K562 (cell line): Measurements from ENCODE around the gene ABCG1.

Experiments
- ATF1 ChIP-seq, 2 experiments: fragments of 450-650 bp in 1 of 2; IDR thresholded peaks; 2 replicates each; pipeline ENCODE4 v1.6.1; 2016; ENCODE audit warnings: missing compliant biosample characterization in 1 of 2, missing genetic modification characterization in 1 of 2
- CTCF ChIP-seq, 3 experiments: IDR thresholded peaks in 2 of 3; conservative IDR thresholded peaks in 1 of 3; 2 replicates each; pipeline ENCODE4 v1.5.1; 2011 to 2012; ENCODE audit warnings: low read length in 3 of 3, mild to moderate bottlenecking in 3 of 3, control low read depth in 2 of 3, improper control_type of control experiment in 1 of 3, inconsistent platforms in 1 of 3, low read depth in 1 of 3, mixed read lengths in 1 of 3, moderate library complexity in 1 of 3; ENCODE audit not compliant: insufficient read depth in 2 of 3
- JUN ChIP-seq, 2 experiments: sonication (generic) in 1 of 2; formaldehyde crosslinking in 1 of 2; IDR thresholded peaks; 2 replicates each; pipeline versions ENCODE4 v1.6.1 to v1.8.0; 2012 to 2022; ENCODE audit warnings: borderline replicate concordance in 2 of 2, mild to moderate bottlenecking in 2 of 2, improper control_type of control experiment in 1 of 2, low read depth in 1 of 2, low read length in 1 of 2, missing genetic modification reagents in 1 of 2
- POLR2AphosphoS2 ChIP-seq: IDR thresholded peaks from 2 replicates; pipeline ENCODE4 v1.6.1; 2012; ENCODE audit warnings: low read length, improper control_type of control experiment
- RBBP5 ChIP-seq: fragments of 200-600 bp; sonication (generic); IDR thresholded peaks from 2 replicates; pipeline ENCODE4 v1.6.1; 2012; ENCODE audit warnings: borderline replicate concordance, mild to moderate bottlenecking, low read length, control low read depth, inconsistent platforms; ENCODE audit not compliant: insufficient read depth, poor library complexity, severe bottlenecking
- RFX5 ChIP-seq: IDR thresholded peaks from 2 replicates; pipeline ENCODE4 v1.6.1; 2011; ENCODE audit warnings: low read depth, mild to moderate bottlenecking, improper control_type of control experiment, low read length
- SMAD1 ChIP-seq: fragments of 150-350 bp; IDR thresholded peaks from 2 replicates; pipeline ENCODE4 v1.6.1; 2014; ENCODE audit warnings: low read length, low read depth; ENCODE audit not compliant: partially characterized antibody
- SP1 ChIP-seq: sonication (generic); formaldehyde crosslinking; IDR thresholded peaks from 2 replicates; pipeline ENCODE4 v1.8.1; 2022; ENCODE audit warnings: mild to moderate bottlenecking, missing genetic modification reagents
- SRSF3 ChIP-seq: fragments of 200-400 bp; formaldehyde crosslinking; IDR thresholded peaks from 2 replicates; pipeline ENCODE4 v1.6.1; 2016; ENCODE audit warnings: mild to moderate bottlenecking, low read length, moderate library complexity; ENCODE audit not compliant: insufficient read depth
- TARDBP ChIP-seq: fragments of 450-650 bp; IDR thresholded peaks from 2 replicates; pipeline ENCODE4 v1.6.1; 2016
- ZNF707 ChIP-seq: fragments of 250-450 bp; sonication (Bioruptor Pico); conservative IDR thresholded peaks from 2 replicates; pipeline ENCODE4 v1.8.0; 2022; ENCODE audit warnings: inconsistent platforms, mild to moderate bottlenecking, moderate library complexity

- TF ChIP-seq JUN (IDR thresholded peaks at IDR 0.05; ENCODE audit: borderline replicate concordance, low read depth, low read length): no peak
- TF ChIP-seq JUN (CRISPR knock-in tag; IDR thresholded peaks at IDR 0.05; ENCODE audit: borderline replicate concordance): no peak
- TF ChIP-seq CTCF (IDR thresholded peaks at IDR 0.05 in 2 of 3, conservative IDR thresholded peaks at IDR 0.05 in 1 of 3; ENCODE audit: insufficient read depth in 2 of 3, low read depth in 1 of 3, low read length in 3 of 3): no peak
- no peak for TF ChIP-seq RFX5
- no peak for TF ChIP-seq POLR2AphosphoS2
- TF ChIP-seq RBBP5: no peak
- no peak for TF ChIP-seq SRSF3
- TF ChIP-seq ZNF707 (CRISPR knock-in tag): no peak
- no peak for TF ChIP-seq TARDBP
- TF ChIP-seq SMAD1: no peak
- TF ChIP-seq ATF1 (CRISPR knock-in tag; IDR thresholded peaks at IDR 0.05): no peak
- TF ChIP-seq ATF1 (tag; IDR thresholded peaks at IDR 0.05): no peak
- TF ChIP-seq SP1 (CRISPR knock-in tag): no peak
Observed at GRCh38 chr21:42303443-42303842, 84.5 kb downstream of the ABCG1 start.
